Aorta (tissue), 5 donors: ENCODE results near the gene VWA5B1. TPM values are rescaled to one million over a fixed set of nuclear protein-coding genes. Genes with fewer than 3 reads are reported as not detected.

ENCODE experiments used
- ATAC-seq: fragments of 200-7000 bp; cut with Tn5 transposase; one replicate; pipeline ENCODE4 v1.9.1; 2022; ENCODE audit warnings: moderate library complexity; ENCODE audit not compliant: low FRiP score
- DNase-seq, 2 donors: peaks; one replicate each; pipeline ENCODE4 v3.0.0-alpha.2; 2020
- H3K27ac ChIP-seq, 2 donors: one replicate each; pipeline ENCODE4 v1.5.1; 2013; ENCODE audit warnings: low read length in 2 of 2, mild to moderate bottlenecking in 2 of 2, moderate library complexity in 2 of 2, control low read depth in 1 of 2, inconsistent platforms in 1 of 2, low read depth in 1 of 2
- H3K27me3 ChIP-seq, 2 donors: one replicate each; pipeline ENCODE4 v1.6.1; 2013; ENCODE audit warnings: control low read depth in 1 of 2, low read length in 1 of 2, mild to moderate bottlenecking in 1 of 2, moderate library complexity in 1 of 2; ENCODE audit not compliant: insufficient read depth in 2 of 2, control insufficient read depth in 1 of 2
- H3K36me3 ChIP-seq, 2 donors: one replicate each; pipeline ENCODE4 v1.6.1; 2013; ENCODE audit warnings: control low read depth in 1 of 2, low read length in 1 of 2, mild to moderate bottlenecking in 1 of 2; ENCODE audit not compliant: insufficient read depth in 2 of 2, control insufficient read depth in 1 of 2
- H3K4me1 ChIP-seq, 2 donors: one replicate each; pipeline ENCODE4 v1.6.1; 2013; ENCODE audit warnings: low read length in 2 of 2, control low read depth in 1 of 2, mild to moderate bottlenecking in 1 of 2, moderate library complexity in 1 of 2; ENCODE audit not compliant: insufficient read depth in 2 of 2, control insufficient read depth in 1 of 2
- H3K4me3 ChIP-seq, 2 donors: one replicate each; pipeline ENCODE4 v1.5.1; 2013; ENCODE audit warnings: low read length in 2 of 2, control low read depth in 1 of 2, mild to moderate bottlenecking in 1 of 2
- H3K9me3 ChIP-seq: one replicate; pipeline ENCODE4 v1.6.1; 2013; ENCODE audit warnings: mild to moderate bottlenecking, low read length; ENCODE audit not compliant: control insufficient read depth
- WGBS, 2 donors: extraction: QIAGEN DNeasy Blood & Tissue Kit; methylation state at CpG; one replicate each; pipeline ENCODE4 v1.1.7; 2013; 5-methylcytosine and 5-hydroxymethylcytosine counted together
- intact Hi-C, 2 donors: fragments of 100-400 bp; cut with DNase I; formaldehyde crosslinking; loops; one replicate each; pipeline versions ENCODE4 v1.14.2 to v1.15.0; 2022
- polyA plus RNA-seq, 2 donors: library from polyadenylated mRNA; stranded (reverse); fragments of 200-250 nt; gene quantifications; one replicate each; pipeline ENCODE4 v1.2.3, GENCODE V29; 2013
- total RNA-seq, 2 donors: library from RNA; stranded (reverse); fragmentation: NEBNext Ultra II Directional; extraction: Animal tissue kit (Norgen Biotek cat#: 25700); gene quantifications; one replicate each; pipeline ENCODE4 v1.2.1, GENCODE V29; 2021
- donor health status: healthy with polysubstance abuse.
- donor health status: Bipolar disorder and iron deficiency.
- donor health status: DM: no; HTN: no; CAD: no.
- donor health status: DM: no; HTN: no; CAD: no.
- donor health status: DM: yes; HTN: yes; CAD: no.

VWA5B1 gene
- total and polyA plus RNA-seq, 4 donors: not detected

DNA sequence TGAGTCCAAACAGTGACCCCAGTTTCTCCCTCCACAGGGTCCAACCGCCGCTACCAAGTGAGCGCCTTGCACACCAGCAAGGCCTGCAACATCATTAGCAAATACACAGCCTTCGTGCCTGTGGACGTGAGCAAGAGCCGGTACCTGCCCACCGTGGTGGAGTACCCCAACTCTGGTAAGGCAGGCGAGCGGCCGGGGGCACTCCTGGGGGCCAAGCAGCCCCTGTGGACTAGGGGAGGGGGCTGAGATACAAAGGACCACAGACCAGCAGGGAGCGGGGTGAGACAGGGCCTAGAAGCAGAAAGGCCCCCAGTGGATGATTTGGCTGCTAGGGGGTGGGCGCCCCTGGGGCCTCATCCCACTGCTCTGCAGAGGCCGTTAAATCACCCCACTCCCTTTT lies 54.7 kb downstream of the VWA5B1 start:
- intact Hi-C loops: no loop called here
- no peak overlapping the region for H3K4me3 ChIP-seq
- H3K9me3 ChIP-seq: no peaks in the 10 kb centered on the region
- H3K36me3 ChIP-seq: no peaks in the 10 kb centered on the region
- no peak for ATAC-seq
- no peaks in the 10 kb centered on the region for H3K27me3 ChIP-seq
- H3K4me1 ChIP-seq: no peaks in the 10 kb centered on the region
- DNase-seq: peak in 1 of 2 donors; percentile 60
- WGBS, 2 donors: 86 to 88% methylated on average over 13 of the region's 13 CpGs
- H3K27ac ChIP-seq: no peak overlapping the region

DNA sequence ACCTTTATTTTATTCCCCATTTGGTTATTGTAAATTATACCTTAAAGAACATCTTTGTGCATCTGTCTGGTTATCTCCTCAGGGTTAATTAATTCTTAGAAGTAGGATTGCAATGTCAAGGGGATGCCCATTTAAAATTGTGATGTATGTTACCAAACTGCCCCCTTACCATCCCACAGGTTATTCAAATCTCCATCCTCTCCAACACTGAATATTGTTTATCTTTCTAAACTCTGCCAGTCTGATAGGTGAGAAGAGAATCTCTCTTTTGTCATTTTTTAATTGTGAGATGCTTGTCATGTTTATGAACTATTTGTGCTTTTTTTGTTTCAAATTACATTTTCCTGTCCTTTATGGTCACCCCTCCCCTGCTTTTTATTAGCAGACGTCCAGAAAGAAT lies 55.8 kb downstream of the VWA5B1 start:
- no peak for ATAC-seq
- no peaks in the 10 kb centered on the region for H3K27me3 ChIP-seq
- H3K9me3 ChIP-seq: no peaks in the 10 kb centered on the region
- DNase-seq: no peak
- H3K36me3 ChIP-seq: no peaks in the 10 kb centered on the region
- H3K27ac ChIP-seq: no peak overlapping the region
- H3K4me1 ChIP-seq: no peaks in the 10 kb centered on the region
- H3K4me3 ChIP-seq: no peak overlapping the region
- WGBS, 2 donors: 81 to 83% methylated on average over 1 of the region's 1 CpG
- intact Hi-C loops: no loop called here

DNA sequence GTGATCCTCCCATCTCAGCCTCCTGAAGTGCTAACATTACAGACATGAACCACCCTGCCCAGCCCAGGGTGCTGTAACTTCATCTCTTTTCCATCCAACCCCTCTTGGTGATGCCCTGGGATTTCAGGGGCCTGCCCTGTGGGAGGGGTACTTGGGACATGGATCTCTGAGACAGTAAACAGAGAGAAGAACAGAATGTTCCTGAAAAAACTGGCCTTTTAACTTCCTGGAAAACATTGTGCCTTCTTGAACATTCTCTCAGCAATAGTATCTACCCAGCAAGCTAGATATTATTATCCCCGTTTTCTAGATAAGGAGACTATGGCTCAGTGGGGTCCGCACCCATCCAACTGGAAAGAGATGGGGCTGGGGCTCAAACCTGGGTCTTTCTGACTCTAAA lies 57.0 kb downstream of the VWA5B1 start:
- WGBS, 2 donors: 82 to 93% methylated on average over 2 of the region's 2 CpGs
- DNase-seq: no peak
- Histone ChIP-seq H3K36me3 (no peaks in the 10 kb centered on the region), H3K27me3 (no peaks in the 10 kb centered on the region), H3K27ac (no peak overlapping the region), H3K4me1 (no peaks in the 10 kb centered on the region), H3K9me3 (no peaks in the 10 kb centered on the region), H3K4me3 (no peak overlapping the region)
- intact Hi-C loops: no loop called here
- no peak for ATAC-seq

DNA sequence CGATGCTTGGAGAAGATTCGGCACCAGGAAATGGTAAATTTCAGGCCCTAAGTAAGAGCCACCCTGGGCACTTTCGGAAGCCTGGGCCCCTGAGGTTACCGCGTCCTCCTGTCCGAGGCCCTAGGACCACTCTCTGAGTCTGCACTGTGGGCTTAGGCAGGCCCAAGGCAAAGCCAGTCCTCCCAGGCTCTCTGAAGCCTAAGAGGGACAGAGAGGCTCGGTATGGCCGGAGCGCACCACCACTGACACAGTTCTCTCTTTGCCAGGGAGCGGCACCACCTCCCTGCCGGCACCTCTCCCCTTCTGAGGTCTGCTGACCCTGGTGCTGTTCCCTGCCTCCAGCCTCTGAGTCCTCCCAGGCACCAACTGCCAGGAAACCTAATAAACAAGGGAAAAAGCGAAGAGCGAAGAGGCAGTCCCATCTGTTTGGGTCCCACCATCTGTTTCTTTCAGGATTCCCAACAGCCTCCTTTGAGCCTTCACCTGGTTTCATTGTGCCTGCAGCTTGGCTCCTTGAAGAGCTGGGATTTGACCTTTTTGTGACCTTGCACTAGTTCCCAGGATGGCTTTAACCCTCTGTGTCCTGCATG lies 57.7 kb downstream of the VWA5B1 start:
- Histone ChIP-seq H3K9me3 (no peaks in the 10 kb centered on the region), H3K4me1 (no peaks in the 10 kb centered on the region), H3K27ac (no peak overlapping the region), H3K4me3 (no peak overlapping the region), H3K27me3 (no peaks in the 10 kb centered on the region), H3K36me3 (no peaks in the 10 kb centered on the region)
- intact Hi-C loops: no loop called here
- ATAC-seq (no peak), DNase-seq (no peak)
- 66 to 76% methylated on average over 10 to 13 of the region's 13 CpGs for WGBS, 2 donors

DNA sequence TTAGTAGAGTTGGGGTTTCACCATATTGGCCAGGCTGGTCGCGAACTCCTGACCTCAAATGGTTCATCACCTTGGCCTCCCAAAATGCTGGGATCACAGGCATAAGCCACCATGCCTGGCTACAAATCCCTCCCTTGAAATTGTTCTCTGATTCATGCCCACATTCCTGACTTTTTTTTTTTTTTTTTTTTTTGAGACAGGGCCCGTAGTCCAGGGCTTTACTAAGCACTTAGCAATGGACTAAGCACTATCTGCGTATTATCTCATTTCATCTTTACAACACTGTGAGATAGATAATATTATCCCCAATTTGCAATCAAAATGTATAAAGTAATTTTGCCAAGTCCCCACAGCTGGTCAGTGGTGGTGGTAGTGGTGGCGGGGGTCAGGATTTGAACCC lies 58.9 kb downstream of the VWA5B1 start:
- 70 to 79% methylated on average over 5 of the region's 5 CpGs for WGBS, 2 donors
- intact Hi-C loops: no loop called here
- ATAC-seq: no peak

DNA sequence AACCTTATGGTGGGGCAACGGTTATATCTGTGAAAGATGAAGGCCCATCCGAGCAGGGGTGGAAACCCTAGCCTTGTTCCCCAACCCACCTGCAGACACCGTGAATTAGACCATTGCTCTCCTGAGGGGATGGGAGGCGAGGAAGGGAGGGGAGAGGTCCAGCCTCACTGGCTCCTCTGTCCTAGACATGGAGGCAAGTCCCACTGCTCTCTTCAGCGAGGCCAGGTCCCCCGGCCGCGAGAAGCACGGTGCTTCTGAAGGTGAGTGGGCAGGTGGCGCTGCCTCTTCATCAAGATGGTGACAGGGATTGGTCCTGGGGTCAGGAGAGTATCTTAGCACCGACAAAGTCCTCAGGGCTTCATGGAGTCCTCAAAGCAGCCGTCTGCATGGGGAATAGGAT lies 59.3 kb downstream of the VWA5B1 start:
- Histone ChIP-seq H3K27me3 (no peaks in the 10 kb centered on the region), H3K9me3 (no peaks in the 10 kb centered on the region), H3K27ac (no peak overlapping the region), H3K36me3 (no peaks in the 10 kb centered on the region), H3K4me3 (no peak overlapping the region), H3K4me1 (no peaks in the 10 kb centered on the region)
- DNase-seq (no peak), ATAC-seq (no peak)
- intact Hi-C loops: no loop called here
- 86 to 87% methylated on average over 12 of the region's 12 CpGs for WGBS, 2 donors

More for the DNA sequence above, 58.9 kb downstream of the VWA5B1 start:
- H3K4me3 ChIP-seq: no peak overlapping the region
- H3K27me3 ChIP-seq: no peaks in the 10 kb centered on the region
- H3K36me3 ChIP-seq: no peaks in the 10 kb centered on the region
- no peak overlapping the region for H3K27ac ChIP-seq
- H3K4me1 ChIP-seq: no peaks in the 10 kb centered on the region
- H3K9me3 ChIP-seq: no peaks in the 10 kb centered on the region
- DNase-seq: no peak

DNA sequence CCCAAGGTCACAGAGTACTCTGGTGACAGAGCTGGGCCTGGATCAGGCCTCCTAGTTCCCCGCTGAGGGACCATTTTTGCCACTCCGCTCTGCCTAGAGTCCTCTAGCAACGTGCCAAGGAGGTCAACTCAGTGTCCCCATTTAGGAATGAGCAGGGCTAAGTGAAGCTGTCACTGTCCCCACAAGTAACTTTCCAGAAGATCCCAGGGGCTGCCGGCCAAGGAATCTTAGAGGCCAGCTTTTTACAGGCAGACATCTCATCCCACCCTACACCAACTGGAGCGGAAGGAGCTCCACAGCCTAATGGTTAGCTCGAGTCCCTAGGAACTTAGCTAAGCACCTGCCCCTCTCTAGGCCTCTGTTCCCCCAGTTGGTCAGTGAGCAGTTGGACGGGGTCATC lies 59.7 kb downstream of the VWA5B1 start:
- WGBS, 2 donors: 86 to 95% methylated on average over 7 of the region's 7 CpGs
- H3K36me3 ChIP-seq: no peaks in the 10 kb centered on the region
- ATAC-seq: no peak
- intact Hi-C loops: no loop called here
- no peaks in the 10 kb centered on the region for H3K27me3 ChIP-seq
- H3K4me1 ChIP-seq: no peaks in the 10 kb centered on the region
- H3K27ac ChIP-seq: no peak overlapping the region
- no peak for DNase-seq
- H3K4me3 ChIP-seq: no peak overlapping the region
- H3K9me3 ChIP-seq: no peaks in the 10 kb centered on the region

DNA sequence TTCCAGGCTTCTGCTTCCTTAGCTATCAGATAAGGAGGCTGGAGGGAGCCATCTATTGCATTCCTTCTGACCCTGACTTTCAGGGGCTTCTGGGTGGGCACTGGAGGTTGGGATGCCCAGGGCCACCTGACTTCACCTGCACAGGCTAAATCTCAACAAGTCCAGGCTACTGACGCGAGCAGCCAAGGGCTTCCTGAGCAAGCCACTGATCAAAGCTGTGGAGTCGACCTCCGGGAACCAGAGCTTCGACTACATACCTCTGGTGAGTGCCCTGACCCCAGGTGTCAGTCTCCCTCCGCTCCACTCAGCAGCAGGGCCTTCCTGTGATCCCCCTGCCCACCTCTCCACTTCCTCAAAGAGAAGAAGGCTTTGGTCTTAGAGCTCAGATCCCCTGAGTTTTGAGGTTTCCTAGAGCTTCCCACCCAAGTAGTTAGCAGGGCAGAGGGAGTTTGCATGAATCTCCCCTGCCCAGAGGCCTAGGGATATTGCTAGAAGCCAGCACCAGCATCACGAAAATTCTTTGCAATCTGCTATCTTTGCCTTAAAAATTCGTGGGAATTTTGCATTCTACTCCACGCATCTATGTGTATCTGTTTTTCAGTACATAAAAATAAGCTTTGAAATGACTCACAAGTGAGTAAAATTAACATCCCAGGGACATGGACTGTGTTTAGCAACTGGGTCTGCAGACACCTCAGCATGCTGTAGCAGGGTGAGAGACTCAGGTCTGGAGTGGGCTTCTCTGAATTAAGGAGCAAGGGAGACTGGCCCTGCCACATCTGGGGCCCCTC lies 61.4 kb downstream of the VWA5B1 start:
- H3K4me3 ChIP-seq: no peak overlapping the region
- no peak for DNase-seq

DNA sequence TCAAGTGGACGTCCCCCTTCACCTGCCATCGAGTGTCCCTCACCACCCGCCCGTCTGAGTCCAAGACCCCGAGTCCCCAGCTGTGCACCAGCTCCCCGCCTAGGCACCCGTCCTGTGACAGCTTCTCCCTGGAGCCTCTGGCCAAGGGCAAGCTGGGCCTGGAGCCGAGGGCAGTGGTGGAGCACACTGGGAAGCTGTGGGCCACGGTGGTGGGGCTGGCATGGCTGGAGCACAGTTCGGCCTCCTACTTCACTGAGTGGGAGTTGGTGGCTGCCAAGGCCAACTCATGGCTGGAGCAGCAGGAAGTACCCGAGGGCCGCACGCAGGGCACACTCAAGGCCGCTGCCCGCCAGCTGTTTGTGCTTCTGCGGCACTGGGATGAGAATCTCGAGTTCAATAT lies 63.2 kb downstream of the VWA5B1 start:
- Histone ChIP-seq H3K36me3 (no peaks in the 10 kb centered on the region), H3K27ac (no peak overlapping the region), H3K4me1 (no peaks in the 10 kb centered on the region), H3K27me3 (no peaks in the 10 kb centered on the region), H3K9me3 (no peaks in the 10 kb centered on the region), H3K4me3 (no peak overlapping the region)
- DNase-seq (no peak), ATAC-seq (no peak)
- intact Hi-C loops: no loop called here
- WGBS, 2 donors: 91% methylated on average over 17 of the region's 17 CpGs

More for the DNA sequence above, 61.4 kb downstream of the VWA5B1 start:
- Histone ChIP-seq H3K9me3 (no peaks in the 10 kb centered on the region), H3K4me1 (no peaks in the 10 kb centered on the region), H3K27ac (no peak overlapping the region), H3K36me3 (no peaks in the 10 kb centered on the region), H3K27me3 (no peaks in the 10 kb centered on the region)
- intact Hi-C loops: no loop called here
- 73% methylated on average over 9 of the region's 9 CpGs for WGBS, 2 donors
- ATAC-seq: no peak
